HCT116 (cell line): ENCODE measurements around the gene LMBR1. TPM values are rescaled to one million over a fixed set of nuclear protein-coding genes. Genes with fewer than 3 reads are reported as not detected.

Experiments
- ATAC-seq: fragments of 200-7000 bp; cut with Tn5 transposase; 2 replicates; pipeline ENCODE4 v1.9.1; 2020; ENCODE audit warnings: mild to moderate bottlenecking, moderate library complexity
- BruUV-seq: library from RNA; stranded (reverse); fragments of 400-500 nt; replicated peaks from 2 replicates; lab custom pipeline; 2021; lab: Mats Ljungman, UMichigan
- CTCF ChIA-PET: fragments of 300-600 bp; sonication (Branson Sonifier 250); formaldehyde crosslinking; loops from one replicate; lab custom pipeline; 2021; ENCODE audit warnings: antibody characterized with exemption; lab: Charles Lee
- POLR2A ChIA-PET: fragments of 300-600, 350-600 bp; sonication (Branson Sonifier 250); formaldehyde crosslinking; loops from one replicate; lab custom pipeline; 2021; ENCODE audit warnings: antibody characterized with exemption; lab: Charles Lee
- RAD21 ChIA-PET, 2 experiments: fragments of 300-600 bp; sonication (Branson Sonifier 250); formaldehyde crosslinking; loops; one replicate each; lab custom pipeline; 2023; ENCODE audit warnings: low total read pairs in 2 of 2; ENCODE audit not compliant: uncharacterized antibody in 2 of 2, unreplicated experiment in 2 of 2, low non-redundant PET in 1 of 2; lab: Charles Lee
- DNase-seq: peaks from one replicate; pipeline ENCODE4 v3.0.0-alpha.2; 2010; ENCODE audit warnings: low read depth, low spot score
- H2AFZ ChIP-seq: fragments of 200-600 bp; shearing (Covaris generic), sonication (generic); 2 replicates; pipeline ENCODE4 v1.6.1; 2017; ENCODE audit warnings: low read depth, mixed run types, mixed read lengths, antibody characterized with exemption, low read length; ENCODE audit not compliant: poor library complexity, severe bottlenecking
- H3K27ac ChIP-seq: 2 replicates; pipeline ENCODE4 v1.5.1; 2012; ENCODE audit warnings: low read depth, low read length
- H3K27me3 ChIP-seq: fragments of 200-600 bp; sonication (generic); 2 replicates; pipeline ENCODE4 v1.6.1; 2016; ENCODE audit warnings: mixed run types, low read length, mixed read lengths; ENCODE audit not compliant: insufficient read depth
- H3K36me3 ChIP-seq, 2 experiments: fragments of 200-500 bp in 1 of 2; fragments of 200-600 bp in 1 of 2; sonication (Bioruptor generic) in 1 of 2; sonication (generic) in 1 of 2; 2 replicates each; pipeline versions ENCODE4 v1.5.1 to v1.6.1; 2014 to 2016; ENCODE audit warnings: low read length in 2 of 2, inconsistent platforms in 1 of 2, mixed read lengths in 1 of 2, mixed run types in 1 of 2; ENCODE audit not compliant: insufficient read depth in 2 of 2, control insufficient read depth in 1 of 2
- H3K4me1 ChIP-seq, 2 experiments: fragments of 200-600 bp in 1 of 2; sonication (generic) in 1 of 2; 2 replicates each; pipeline versions ENCODE4 v1.5.1 to v1.6.1; 2012 to 2017; ENCODE audit warnings: low read length in 2 of 2, inconsistent platforms in 1 of 2, mild to moderate bottlenecking in 1 of 2, mixed read lengths in 1 of 2, mixed run types in 1 of 2, moderate library complexity in 1 of 2; ENCODE audit not compliant: insufficient read depth in 2 of 2, control insufficient read depth in 1 of 2
- H3K4me2 ChIP-seq: fragments of 200-600 bp; sonication (generic); 2 replicates; pipeline ENCODE4 v1.6.1; 2017; ENCODE audit warnings: mixed run types, low read length, mixed read lengths
- H3K4me3 ChIP-seq, 2 experiments: fragments of 200-600 bp in 1 of 2; sonication (generic) in 1 of 2; replicated peaks in 1 of 2; 2 replicates each; pipeline ENCODE4 v1.5.1; 2011 to 2016; ENCODE audit warnings: low read length in 2 of 2, control low read depth in 1 of 2, low read depth in 1 of 2, mild to moderate bottlenecking in 1 of 2, mixed read lengths in 1 of 2, mixed run types in 1 of 2
- H3K79me2 ChIP-seq: fragments of 200-600 bp; sonication (generic); 2 replicates; pipeline ENCODE4 v1.6.1; 2017; ENCODE audit warnings: mild to moderate bottlenecking, mixed run types, low read length, moderate library complexity, mixed read lengths; ENCODE audit not compliant: insufficient read depth
- H3K9ac ChIP-seq: fragments of 200-600 bp; sonication (generic); 2 replicates; pipeline ENCODE4 v1.6.1; 2016; ENCODE audit warnings: low read length, mixed read lengths
- H3K9me2 ChIP-seq: fragments of 200-600 bp; sonication (generic), shearing (Covaris generic); 2 replicates; pipeline ENCODE4 v1.6.1; 2017; ENCODE audit warnings: mixed run types, mild to moderate bottlenecking, moderate library complexity; ENCODE audit not compliant: insufficient read depth
- H3K9me3 ChIP-seq, 2 experiments: fragments of 200-500 bp in 1 of 2; fragments of 200-600 bp in 1 of 2; sonication (Bioruptor generic) in 1 of 2; sonication (generic) in 1 of 2; 2 replicates each; pipeline ENCODE4 v1.6.1; 2014 to 2017; ENCODE audit warnings: low read length in 2 of 2, mixed read lengths in 2 of 2, inconsistent platforms in 1 of 2, low read depth in 1 of 2, mild to moderate bottlenecking in 1 of 2, mixed run types in 1 of 2, moderate library complexity in 1 of 2; ENCODE audit not compliant: control insufficient read depth in 1 of 2, insufficient read depth in 1 of 2
- H4K20me1 ChIP-seq: fragments of 200-600 bp; sonication (generic), shearing (Covaris generic); 2 replicates; pipeline ENCODE4 v1.6.1; 2017; ENCODE audit warnings: mixed run types, mild to moderate bottlenecking, moderate library complexity; ENCODE audit not compliant: insufficient read depth
- ATF3 ChIP-seq: IDR thresholded peaks from 2 replicates; pipeline ENCODE4 v1.6.1; 2012
- CBX3 ChIP-seq: IDR thresholded peaks from 2 replicates; pipeline ENCODE4 v1.6.1; 2012; ENCODE audit warnings: low read depth
- EGR1 ChIP-seq: IDR thresholded peaks from 2 replicates; pipeline ENCODE4 v1.6.1; 2012; ENCODE audit warnings: low read depth
- FOSL1 ChIP-seq: IDR thresholded peaks from 2 replicates; pipeline ENCODE4 v1.6.1; 2012; ENCODE audit warnings: low read depth
- JUND ChIP-seq: IDR thresholded peaks from 2 replicates; pipeline ENCODE4 v1.6.1; 2012
- POLR2A ChIP-seq: IDR thresholded peaks from 2 replicates; pipeline ENCODE4 v1.7.0; 2011; ENCODE audit warnings: borderline replicate concordance; ENCODE audit not compliant: insufficient read depth, insufficient read length; ENCODE audit errors: extremely low read depth
- RAD21 ChIP-seq: IDR thresholded peaks from 2 replicates; pipeline ENCODE4 v1.6.1; 2012; ENCODE audit warnings: low read depth, mild to moderate bottlenecking
- REST ChIP-seq: IDR thresholded peaks from 2 replicates; pipeline ENCODE4 v1.6.1; 2012; ENCODE audit warnings: low read depth
- SIN3A ChIP-seq: IDR thresholded peaks from 2 replicates; pipeline ENCODE4 v1.6.1; 2012; ENCODE audit warnings: low read depth
- SRF ChIP-seq: IDR thresholded peaks from 2 replicates; pipeline ENCODE4 v1.6.1; 2012; ENCODE audit warnings: low read depth
- TCF7L2 ChIP-seq: IDR thresholded peaks from 2 replicates; pipeline ENCODE4 v1.7.0; 2011; ENCODE audit warnings: borderline replicate concordance, inconsistent platforms; ENCODE audit not compliant: insufficient read depth, insufficient read length; ENCODE audit errors: extremely low read depth
- YY1 ChIP-seq: IDR thresholded peaks from 2 replicates; pipeline ENCODE4 v1.6.1; 2011; ENCODE audit warnings: low read length, low read depth, moderate library complexity, mild to moderate bottlenecking; ENCODE audit not compliant: insufficient replicate concordance; ENCODE audit errors: extremely low read depth
- ZBTB33 ChIP-seq: IDR thresholded peaks from 2 replicates; pipeline ENCODE4 v1.6.1; 2011; ENCODE audit warnings: mild to moderate bottlenecking, low read length, moderate library complexity; ENCODE audit not compliant: insufficient replicate concordance; ENCODE audit errors: extremely low read depth
- ZFX ChIP-seq: fragments of 450-650 bp; IDR thresholded peaks from 2 replicates; pipeline ENCODE4 v1.6.1; 2017
- ZNF274 ChIP-seq: fragments of 200-500 bp; sonication (Bioruptor generic); IDR thresholded peaks from 2 replicates; pipeline ENCODE4 v1.6.1; 2014; ENCODE audit warnings: mild to moderate bottlenecking, low read depth, low read length, inconsistent platforms
- intact Hi-C: fragments of 100-400 bp; cut with micrococcal nuclease; formaldehyde crosslinking; loops from 2 replicates; pipeline ENCODE4 v1.10.0; 2022
- total RNA-seq: library from RNA; stranded (reverse); gene quantifications from one replicate; pipeline ENCODE4 v1.2.1, GENCODE V29; 2021; ENCODE audit not compliant: unreplicated experiment

The LMBR1 gene
- total RNA-seq, 1 experiment from 2014 or later, result 84.0 TPM

GRCh38 chr7:156733638-156734037 is 159.3 kb downstream of the LMBR1 start:
- BruUV-seq, result no TSS peak
- Histone ChIP-seq H3K4me1 (no peaks in the 10 kb centered on the region), H3K4me2 (no peak overlapping the region), H3K27ac (no peak overlapping the region), H3K79me2 (no peaks in the 10 kb centered on the region; the same call in 1 of the 2 replicates), H3K9me2 (no peaks in the 10 kb centered on the region)
- CTCF ChIA-PET, result no interaction called here
- no peak for TF ChIP-seq SIN3A
- no peak for TF ChIP-seq FOSL1
- no peak for TF ChIP-seq TCF7L2
- TF ChIP-seq SRF, result no peak
- TF ChIP-seq, all 23 proteins: peak for 0
- Histone ChIP-seq H3K4me3 (no peak overlapping the region), H3K27me3 (no peaks in the 10 kb centered on the region), H3K36me3 (peaks cover 0 to 10% of the 10 kb centered on the region in 2 experiments; a peak in 1 of 4 replicates), H2AFZ (no peak overlapping the region), H4K20me1 (peaks cover under 1% of the 10 kb centered on the region; the same call in 1 of the 2 replicates), H3K9me3 (no peaks in the 10 kb centered on the region; a peak in 1 of 4 replicates), H3K9ac (no peak overlapping the region)
- ChIA-PET POLR2A (no interaction called here), RAD21 (no interaction called here)
- ATAC-seq (no peak), DNase-seq (no peak)
- intact Hi-C loops, result no loop called here

- intact Hi-C loops, result no loop called here
- H3K9ac ChIP-seq, result no peak overlapping the region
- no peak overlapping the region for H3K4me2 ChIP-seq
- DNase-seq, result no peak
- H3K36me3 ChIP-seq, result peaks cover 0 to 10% of the 10 kb centered on the region in 2 experiments; a peak in 1 of 4 replicates
- no peaks in the 10 kb centered on the region; the same call in 1 of the 2 replicates for H3K79me2 ChIP-seq
- no peaks in the 10 kb centered on the region for H3K4me1 ChIP-seq
- H3K9me3 ChIP-seq, result no peaks in the 10 kb centered on the region; a peak in 1 of 4 replicates
- no peak overlapping the region for H3K27ac ChIP-seq
- CTCF ChIA-PET, result no interaction called here
- no TSS peak for BruUV-seq
- no peak overlapping the region for H3K4me3 ChIP-seq
- peaks cover 5% of the 10 kb centered on the region; the same call in 1 of the 2 replicates for H4K20me1 ChIP-seq
- no peaks in the 10 kb centered on the region for H3K27me3 ChIP-seq
- POLR2A ChIA-PET, result no interaction called here
- no peak for ATAC-seq
- H2AFZ ChIP-seq, result no peak overlapping the region
- RAD21 ChIA-PET, result no interaction called here
- H3K9me2 ChIP-seq, result no peaks in the 10 kb centered on the region
- TF ChIP-seq SIN3A (no peak), SRF (no peak), ZBTB33 (no peak), ZNF274 (no peak), EGR1 (no peak), YY1 (no peak), ZFX (no peak), JUND (no peak), REST (no peak), POLR2A (no peak), ATF3 (no peak), TCF7L2 (no peak), CBX3 (no peak), RAD21 (no peak)
These were observed 160.8 kb downstream of the LMBR1 start for GRCh38 chr7:156732091-156732625.
